DMS53 treated with DMSO at 0.1 percent for 48 hours (cell line): ENCODE measurements around the gene ARMH4.

Source experiments
- DNase-seq: peaks from one replicate; lab custom pipeline; 2025; ENCODE audit not compliant: unreplicated experiment; lab: John Stamatoyannopoulos, UW

Gene ARMH4

GRCh38 chr14:58059126-58059525 lies 92.9 kb downstream of the ARMH4 start:
- DNase-seq, result no peak

GRCh38 chr14:58055497-58056010 lies 96.5 kb downstream of the ARMH4 start:
- no peak for DNase-seq

- DNase-seq, result no peak
These were observed 97.9 kb downstream of the ARMH4 start for GRCh38 chr14:58054100-58054499.

GRCh38 chr14:58048219-58048618 lies 103.8 kb downstream of the ARMH4 start:
- no peak for DNase-seq

GRCh38 chr14:58027904-58028303 lies 124.1 kb downstream of the ARMH4 start:
- no peak for DNase-seq

GRCh38 chr14:58026967-58027366 lies 125.0 kb downstream of the ARMH4 start:
- no peak for DNase-seq

GRCh38 chr14:58026219-58026618 lies 125.8 kb downstream of the ARMH4 start:
- no peak for DNase-seq

- no peak for DNase-seq
These were observed 137.2 kb downstream of the ARMH4 start for GRCh38 chr14:58014778-58015177.

- DNase-seq, result no peak
These were observed 149.4 kb downstream of the ARMH4 start for GRCh38 chr14:58002618-58003017.

- DNase-seq, result no peak
These were observed 152.0 kb downstream of the ARMH4 start for GRCh38 chr14:57999979-58000378.

GRCh38 chr14:57999471-57999870 lies 152.5 kb downstream of the ARMH4 start:
- DNase-seq, result no peak

- DNase-seq, result no peak
These were observed 153.2 kb downstream of the ARMH4 start for GRCh38 chr14:57998766-57999165.

- no peak for DNase-seq
These were observed 160.7 kb downstream of the ARMH4 start for GRCh38 chr14:57991353-57991752.

- no peak for DNase-seq
These were observed 163.6 kb downstream of the ARMH4 start for GRCh38 chr14:57988445-57988844.

GRCh38 chr14:57987596-57988300 lies 164.3 kb downstream of the ARMH4 start:
- no peak for DNase-seq

- no peak for DNase-seq
These were observed 165.0 kb downstream of the ARMH4 start for GRCh38 chr14:57987051-57987450.

GRCh38 chr14:57982804-57983634 lies 169.0 kb downstream of the ARMH4 start:
- peak; percentile 74 for DNase-seq

GRCh38 chr14:57981817-57982560 lies 170.0 kb downstream of the ARMH4 start:
- no peak for DNase-seq

- no peak for DNase-seq
These were observed 172.5 kb downstream of the ARMH4 start for GRCh38 chr14:57979376-57980048.

- no peak for DNase-seq
These were observed 175.3 kb downstream of the ARMH4 start for GRCh38 chr14:57976701-57977100.

GRCh38 chr14:57974896-57975295 lies 177.1 kb downstream of the ARMH4 start:
- no peak for DNase-seq
